LNCaP clone FGC (cell line): ENCODE data around the gene DDAH1.

Experiments
- DNase-seq: peaks from one replicate; pipeline ENCODE4 v3.0.0-alpha.2; 2011; ENCODE audit warnings: low read depth
- H3K4me3 ChIP-seq: 2 replicates; pipeline ENCODE4 v1.5.1; 2011; ENCODE audit warnings: mild to moderate bottlenecking, low read depth, low read length, control low read depth
- CTCF ChIP-seq: IDR thresholded peaks from 2 replicates; pipeline ENCODE4 v1.5.1; 2012; ENCODE audit warnings: mild to moderate bottlenecking; ENCODE audit not compliant: control insufficient read depth, insufficient read depth; ENCODE audit errors: extremely low read depth

The DDAH1 gene

GRCh38 chr1:85484264-85484663 is 19.3 kb upstream of the DDAH1 start:
- no peak for DNase-seq
- no peak for TF ChIP-seq CTCF
- H3K4me3 ChIP-seq: no peak overlapping the region

- no peak for TF ChIP-seq CTCF
- no peak for DNase-seq
- no peak overlapping the region for H3K4me3 ChIP-seq
Measured at GRCh38 chr1:85481688-85482087, 16.7 kb upstream of the DDAH1 start.

- DNase-seq: no peak
- no peak for TF ChIP-seq CTCF
- H3K4me3 ChIP-seq: no peak overlapping the region
Measured at GRCh38 chr1:85480566-85480965, 15.6 kb upstream of the DDAH1 start.

GRCh38 chr1:85479491-85479890 is 14.5 kb upstream of the DDAH1 start:
- no peak for DNase-seq
- TF ChIP-seq CTCF: no peak
- no peak overlapping the region for H3K4me3 ChIP-seq

GRCh38 chr1:85478366-85478765 is 13.4 kb upstream of the DDAH1 start:
- no peak for DNase-seq
- TF ChIP-seq CTCF: no peak
- H3K4me3 ChIP-seq: no peak overlapping the region

- no peak for TF ChIP-seq CTCF
Measured at GRCh38 chr1:85475055-85475454, 10.1 kb upstream of the DDAH1 start.

GRCh38 chr1:85473390-85473789 is 8.4 kb upstream of the DDAH1 start:
- no peak for TF ChIP-seq CTCF
- DNase-seq: no peak
- no peak overlapping the region for H3K4me3 ChIP-seq

More at GRCh38 chr1:85475055-85475454, 10.1 kb upstream of the DDAH1 start:
- no peak overlapping the region for H3K4me3 ChIP-seq
- no peak for DNase-seq
